HCT116 (cell line): ENCODE results near the gene IL1RAPL1.

Experiments used
- POLR2A ChIP-seq: IDR thresholded peaks from 2 replicates; pipeline ENCODE4 v1.7.0; 2011; ENCODE audit warnings: borderline replicate concordance; ENCODE audit not compliant: insufficient read depth, insufficient read length; ENCODE audit errors: extremely low read depth
- SRF ChIP-seq: IDR thresholded peaks from 2 replicates; pipeline ENCODE4 v1.6.1; 2012; ENCODE audit warnings: low read depth
- TF ChIP-seq, protein P1 (sequence below): IDR thresholded peaks from 2 replicates; pipeline ENCODE4 v1.6.1; 2012; ENCODE audit warnings: low read depth
- TF ChIP-seq, protein P2 (sequence below), 3 experiments: fragments of 200-600 bp in 1 of 3; sonication (generic) in 1 of 3; IDR thresholded peaks in 2 of 3; conservative IDR thresholded peaks in 1 of 3; 2 replicates each; pipeline ENCODE4 v1.5.1; 2012 to 2017; ENCODE audit warnings: low read depth in 2 of 3, low read length in 2 of 3, antibody characterized with exemption in 1 of 3, borderline replicate concordance in 1 of 3, control low read depth in 1 of 3, mild to moderate bottlenecking in 1 of 3, mixed read lengths in 1 of 3, mixed run types in 1 of 3, moderate library complexity in 1 of 3; ENCODE audit not compliant: insufficient read depth in 1 of 3

DNA sequence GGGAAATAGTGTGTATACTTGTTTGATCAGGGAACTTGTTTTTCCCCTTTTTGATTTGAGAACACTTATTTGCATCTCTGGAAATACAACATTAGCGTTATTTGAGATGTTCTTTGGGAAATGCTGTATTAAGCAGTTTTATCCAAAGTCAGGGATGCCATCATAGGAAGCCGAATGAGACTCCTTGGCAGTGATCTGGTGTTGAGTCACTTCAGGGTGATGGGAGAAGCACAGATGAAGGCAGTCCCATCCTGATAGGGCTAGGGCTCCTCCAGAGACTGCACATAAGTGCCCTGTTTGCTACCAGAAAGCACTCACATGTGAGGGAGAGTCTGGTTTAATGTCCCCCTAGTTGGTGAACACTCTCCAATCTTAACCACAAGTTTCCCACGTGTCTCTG, 62.3 kb downstream of the IL1RAPL1 start:
- TF ChIP-seq POLR2A: no peak
- TF ChIP-seq SRF: no peak
- TF ChIP-seq, protein P1, sequence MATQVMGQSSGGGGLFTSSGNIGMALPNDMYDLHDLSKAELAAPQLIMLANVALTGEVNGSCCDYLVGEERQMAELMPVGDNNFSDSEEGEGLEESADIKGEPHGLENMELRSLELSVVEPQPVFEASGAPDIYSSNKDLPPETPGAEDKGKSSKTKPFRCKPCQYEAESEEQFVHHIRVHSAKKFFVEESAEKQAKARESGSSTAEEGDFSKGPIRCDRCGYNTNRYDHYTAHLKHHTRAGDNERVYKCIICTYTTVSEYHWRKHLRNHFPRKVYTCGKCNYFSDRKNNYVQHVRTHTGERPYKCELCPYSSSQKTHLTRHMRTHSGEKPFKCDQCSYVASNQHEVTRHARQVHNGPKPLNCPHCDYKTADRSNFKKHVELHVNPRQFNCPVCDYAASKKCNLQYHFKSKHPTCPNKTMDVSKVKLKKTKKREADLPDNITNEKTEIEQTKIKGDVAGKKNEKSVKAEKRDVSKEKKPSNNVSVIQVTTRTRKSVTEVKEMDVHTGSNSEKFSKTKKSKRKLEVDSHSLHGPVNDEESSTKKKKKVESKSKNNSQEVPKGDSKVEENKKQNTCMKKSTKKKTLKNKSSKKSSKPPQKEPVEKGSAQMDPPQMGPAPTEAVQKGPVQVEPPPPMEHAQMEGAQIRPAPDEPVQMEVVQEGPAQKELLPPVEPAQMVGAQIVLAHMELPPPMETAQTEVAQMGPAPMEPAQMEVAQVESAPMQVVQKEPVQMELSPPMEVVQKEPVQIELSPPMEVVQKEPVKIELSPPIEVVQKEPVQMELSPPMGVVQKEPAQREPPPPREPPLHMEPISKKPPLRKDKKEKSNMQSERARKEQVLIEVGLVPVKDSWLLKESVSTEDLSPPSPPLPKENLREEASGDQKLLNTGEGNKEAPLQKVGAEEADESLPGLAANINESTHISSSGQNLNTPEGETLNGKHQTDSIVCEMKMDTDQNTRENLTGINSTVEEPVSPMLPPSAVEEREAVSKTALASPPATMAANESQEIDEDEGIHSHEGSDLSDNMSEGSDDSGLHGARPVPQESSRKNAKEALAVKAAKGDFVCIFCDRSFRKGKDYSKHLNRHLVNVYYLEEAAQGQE: no peak
- TF ChIP-seq, protein P2, sequence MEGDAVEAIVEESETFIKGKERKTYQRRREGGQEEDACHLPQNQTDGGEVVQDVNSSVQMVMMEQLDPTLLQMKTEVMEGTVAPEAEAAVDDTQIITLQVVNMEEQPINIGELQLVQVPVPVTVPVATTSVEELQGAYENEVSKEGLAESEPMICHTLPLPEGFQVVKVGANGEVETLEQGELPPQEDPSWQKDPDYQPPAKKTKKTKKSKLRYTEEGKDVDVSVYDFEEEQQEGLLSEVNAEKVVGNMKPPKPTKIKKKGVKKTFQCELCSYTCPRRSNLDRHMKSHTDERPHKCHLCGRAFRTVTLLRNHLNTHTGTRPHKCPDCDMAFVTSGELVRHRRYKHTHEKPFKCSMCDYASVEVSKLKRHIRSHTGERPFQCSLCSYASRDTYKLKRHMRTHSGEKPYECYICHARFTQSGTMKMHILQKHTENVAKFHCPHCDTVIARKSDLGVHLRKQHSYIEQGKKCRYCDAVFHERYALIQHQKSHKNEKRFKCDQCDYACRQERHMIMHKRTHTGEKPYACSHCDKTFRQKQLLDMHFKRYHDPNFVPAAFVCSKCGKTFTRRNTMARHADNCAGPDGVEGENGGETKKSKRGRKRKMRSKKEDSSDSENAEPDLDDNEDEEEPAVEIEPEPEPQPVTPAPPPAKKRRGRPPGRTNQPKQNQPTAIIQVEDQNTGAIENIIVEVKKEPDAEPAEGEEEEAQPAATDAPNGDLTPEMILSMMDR (IDR thresholded peaks at IDR 0.05 in 2 of 3, conservative IDR thresholded peaks at IDR 0.05 in 1 of 3; ENCODE audit: borderline replicate concordance in 1 of 3, insufficient read depth in 1 of 3, low read depth in 2 of 3, low read length in 2 of 3): no peak
